Stimulated activated CD8-positive, alpha-beta memory T cell treated with anti-CD3 and anti-CD28 coated beads, Interleukin-15, amount 100 ng/mL, for 4 hours (primary cell): ENCODE data around the gene RNF181.
"Not testable (repeated sequence)": the region's sequence is repeated elsewhere in the genome, so short reads cannot be mapped to it uniquely, and the experiment has no call there.

Experiments used
- DNase-seq, 2 donors: peaks; one replicate each; pipeline ENCODE4 v3.0.0-alpha.2; 2020; ENCODE audit warnings: low read depth in 2 of 2

Gene RNF181

DNA sequence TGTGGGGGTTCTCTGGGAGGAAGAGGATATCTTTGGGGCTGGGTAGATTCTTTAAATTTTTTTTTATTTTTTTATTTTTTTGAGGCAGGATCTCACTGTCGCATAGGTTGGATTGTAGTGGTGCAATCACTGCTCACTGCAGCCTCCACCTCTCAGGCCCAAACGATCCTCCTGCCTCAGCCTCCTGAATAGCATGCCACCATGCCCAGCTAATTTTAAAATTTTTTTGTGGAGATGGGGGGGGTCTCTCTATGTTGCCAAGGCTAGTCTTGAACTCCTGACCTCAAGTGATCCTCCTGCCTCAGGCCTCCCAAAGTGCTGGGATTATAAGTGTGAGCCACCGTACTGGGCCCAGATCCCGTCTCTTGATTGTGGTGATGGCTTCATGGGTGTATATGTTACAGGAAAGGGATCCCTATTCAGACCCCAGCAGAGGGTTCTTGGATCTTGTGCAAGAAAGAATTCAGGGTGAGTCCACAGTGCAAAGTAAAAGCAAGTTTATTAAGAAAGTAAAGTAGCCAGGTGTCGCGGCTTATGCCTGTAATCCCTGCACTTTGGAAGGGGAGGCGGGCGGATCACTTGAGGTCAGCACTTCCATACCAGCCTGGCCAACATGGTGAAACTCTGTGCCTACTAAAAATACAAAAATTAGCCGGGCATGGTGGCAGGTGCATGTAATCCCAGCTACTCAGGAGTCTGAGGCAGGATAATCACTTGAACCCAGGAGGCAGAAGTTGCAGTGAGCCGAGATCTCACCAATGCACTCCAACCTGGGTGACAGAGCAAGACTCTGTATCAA, 18.4 kb downstream of the RNF181 start:
- DNase-seq, result no peak

- DNase-seq, result not testable (repeated sequence)
Measured at GRCh38 chr2:85614757-85615156, 19.2 kb downstream of the RNF181 start.

GRCh38 chr2:85615413-85615728, 19.8 kb downstream of the RNF181 start:
- no peak for DNase-seq

- DNase-seq, result not testable (repeated sequence)
Measured at GRCh38 chr2:85617723-85618122, 22.2 kb downstream of the RNF181 start.

DNA sequence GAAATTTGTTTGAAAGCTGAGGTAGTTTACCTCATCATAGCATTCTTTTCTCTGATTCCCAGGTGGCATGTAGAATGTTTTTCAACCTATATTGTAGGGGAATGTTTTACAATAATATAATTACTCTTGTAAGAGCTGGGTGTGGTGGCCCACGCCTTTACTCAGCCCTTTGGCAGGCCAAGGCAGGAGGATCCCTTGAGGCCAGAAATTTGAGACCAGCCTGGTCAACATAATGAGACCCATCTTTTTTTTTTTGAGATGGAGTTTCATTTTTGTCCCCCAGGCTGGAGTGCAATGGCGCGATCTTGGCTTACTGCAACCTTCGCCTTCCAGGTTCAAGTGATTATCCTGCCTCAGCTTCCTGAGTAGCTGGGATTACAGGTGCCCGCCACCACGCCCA, 24.1 kb downstream of the RNF181 start:
- no peak for DNase-seq

DNA sequence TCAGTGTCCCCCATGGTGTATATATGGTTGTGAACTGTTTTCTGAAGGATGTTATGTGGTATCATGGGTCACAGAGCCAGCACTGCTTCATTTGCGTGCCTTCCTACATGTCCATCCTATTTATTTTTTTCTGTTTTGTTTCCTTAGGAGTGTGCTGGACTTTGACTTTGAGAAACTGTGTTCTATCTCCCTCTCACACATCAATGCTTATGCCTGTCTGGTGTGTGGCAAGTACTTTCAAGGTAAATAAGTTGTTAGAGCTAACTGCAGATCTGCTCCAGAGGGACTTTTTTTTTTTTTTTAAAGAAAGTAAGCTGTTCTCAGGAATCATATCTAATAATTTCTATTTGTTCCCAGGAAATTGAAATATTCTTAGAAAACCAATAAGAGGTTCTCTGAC, 25.8 kb downstream of the RNF181 start:
- DNase-seq, result no peak

GRCh38 chr2:85623991-85624390, 28.4 kb downstream of the RNF181 start:
- no peak for DNase-seq

GRCh38 chr2:85628658-85629057, 33.1 kb downstream of the RNF181 start:
- no peak for DNase-seq

GRCh38 chr2:85631316-85631715, 35.8 kb downstream of the RNF181 start:
- no peak for DNase-seq

GRCh38 chr2:85635011-85635410, 39.5 kb downstream of the RNF181 start:
- DNase-seq, result no peak

GRCh38 chr2:85635636-85636035, 40.1 kb downstream of the RNF181 start:
- no peak for DNase-seq

DNA sequence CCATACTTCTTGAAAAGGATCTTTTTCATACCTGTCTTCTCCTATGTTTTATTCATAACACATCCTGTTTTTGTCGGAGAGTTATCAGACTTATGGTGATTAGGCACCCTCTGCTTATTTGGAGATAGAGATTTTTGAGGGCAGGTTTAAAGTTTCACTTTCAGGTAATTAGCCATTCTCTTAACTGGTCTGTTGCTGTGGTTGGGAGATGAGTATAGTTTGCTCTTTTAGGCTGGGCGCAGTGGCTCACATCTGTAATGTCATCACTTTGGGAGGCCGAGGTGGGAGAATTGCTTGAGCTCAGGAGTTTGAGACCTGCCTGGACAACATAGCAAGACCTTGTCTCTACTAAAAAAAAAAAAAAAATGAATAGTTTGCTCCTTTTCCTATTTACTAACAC, 47.2 kb downstream of the RNF181 start:
- no peak for DNase-seq

DNA sequence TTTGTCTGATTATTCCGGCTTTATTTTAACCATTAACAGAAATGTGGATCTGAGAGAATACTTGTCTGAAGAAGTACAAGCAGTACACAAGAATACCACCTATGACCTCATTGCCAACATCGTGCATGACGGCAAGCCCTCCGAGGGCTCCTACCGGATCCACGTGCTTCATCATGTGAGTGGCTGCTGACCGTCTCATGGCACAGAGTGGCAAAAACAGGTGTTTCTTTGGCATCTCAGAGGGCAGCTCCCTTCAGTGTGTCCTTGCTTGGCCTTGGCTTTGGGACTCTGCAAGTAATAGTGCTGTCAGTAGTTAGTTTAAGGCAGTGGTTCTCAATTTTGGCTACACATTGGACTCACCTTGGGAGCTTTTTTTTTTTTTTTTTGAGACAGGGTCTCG, 49.4 kb downstream of the RNF181 start:
- no peak for DNase-seq

DNA sequence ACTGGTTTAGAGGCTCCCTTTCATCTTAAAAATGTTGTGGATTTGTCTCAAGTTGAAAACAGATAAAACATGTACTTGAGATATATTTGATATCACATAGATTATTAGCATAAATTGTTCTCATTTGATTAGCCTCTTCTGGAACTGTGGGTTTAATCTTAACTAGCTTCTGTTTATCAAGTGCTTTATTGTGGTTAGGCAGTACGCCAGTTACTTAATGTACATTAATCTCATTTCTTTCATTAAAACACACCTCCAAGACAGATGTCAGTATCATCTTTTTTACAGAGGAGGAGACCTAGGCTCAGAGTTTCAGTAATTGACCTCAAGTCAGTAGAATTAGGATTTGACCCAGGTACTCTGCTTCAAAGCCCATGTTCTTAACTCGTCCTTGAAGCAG, 50.6 kb downstream of the RNF181 start:
- DNase-seq, result no peak
